ENCODE results near the gene TICAM1.
"Not testable (repeated sequence)": the region's sequence is repeated elsewhere in the genome, so short reads cannot be mapped to it uniquely, and the experiment has no call there.

TICAM1 gene

DNA sequence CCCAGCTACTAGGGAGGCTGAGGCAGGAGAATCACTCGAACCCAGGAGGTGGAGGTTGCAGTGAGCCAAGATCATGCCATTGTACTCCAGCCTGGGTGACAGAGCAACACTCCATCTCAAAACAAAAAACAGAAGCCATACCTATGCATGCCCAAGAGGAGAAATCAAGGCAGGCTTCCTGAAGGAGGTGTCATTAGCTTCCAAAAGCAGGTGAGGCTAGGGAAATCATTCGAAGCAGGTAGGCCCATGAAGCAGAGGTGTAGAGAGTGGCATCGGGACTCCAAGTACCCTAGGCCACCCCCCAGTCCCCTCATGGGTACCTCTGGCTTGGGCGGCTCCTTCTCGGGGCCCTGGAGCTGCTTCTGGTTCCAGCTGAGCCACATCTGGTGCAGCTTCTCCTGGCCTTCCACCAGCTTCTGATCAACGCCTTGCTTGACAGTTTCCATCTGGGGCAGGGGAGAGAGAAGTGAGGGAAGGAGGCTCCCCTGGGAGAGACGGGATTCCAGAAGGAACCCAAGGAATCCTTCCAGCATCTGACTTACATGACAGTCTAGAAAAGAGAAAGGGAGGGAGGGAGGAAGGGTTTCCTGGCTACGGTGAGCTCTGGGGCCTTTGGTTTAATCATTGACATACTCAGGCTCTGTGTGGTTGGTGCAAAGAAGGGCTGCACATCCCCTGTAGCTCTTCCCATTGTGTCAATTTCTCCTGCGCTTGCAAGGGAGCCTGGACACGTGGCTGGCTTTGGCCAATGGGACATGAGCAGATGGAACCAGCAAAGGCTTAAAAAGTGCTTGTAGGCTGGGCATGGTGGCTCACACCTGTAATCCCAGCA lies 13.1 kb upstream of the TICAM1 start:
- DNase-seq (ENCODE audit: low read depth in 2 of 2) = no peak

DNA sequence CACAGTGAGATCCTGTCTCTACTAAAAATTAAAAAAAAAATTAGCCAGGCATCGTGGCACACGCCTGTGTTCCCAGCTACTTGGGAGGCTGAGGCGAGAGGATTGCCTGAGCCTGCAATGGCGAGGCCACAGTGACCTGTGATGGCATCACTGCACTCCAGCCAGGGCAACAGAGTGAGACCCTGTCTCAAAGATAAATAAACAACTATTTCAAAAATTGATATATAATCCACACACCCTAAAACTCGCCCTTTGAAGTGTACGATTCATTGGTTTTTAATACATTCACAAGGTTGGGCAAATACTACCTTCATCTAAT lies 12.1 kb upstream of the TICAM1 start:
- DNase-seq (ENCODE audit: low read depth in 2 of 2) = no peak

GRCh38 chr19:4839192-4839591 lies 7.7 kb upstream of the TICAM1 start:
- DNase-seq (ENCODE audit: low read depth in 2 of 2) = no peak

GRCh38 chr19:4832776-4833175 lies 1.3 kb upstream of the TICAM1 start:
- no peak for DNase-seq (ENCODE audit: low read depth in 2 of 2)

GRCh38 chr19:4831979-4832340 lies 448 bp upstream of the TICAM1 start:
- not testable (repeated sequence) for DNase-seq (ENCODE audit: low read depth in 2 of 2)

- DNase-seq (ENCODE audit: low read depth in 2 of 2) = no peak
These were observed 695 bp downstream of the TICAM1 start for GRCh38 chr19:4830768-4831265.

DNA sequence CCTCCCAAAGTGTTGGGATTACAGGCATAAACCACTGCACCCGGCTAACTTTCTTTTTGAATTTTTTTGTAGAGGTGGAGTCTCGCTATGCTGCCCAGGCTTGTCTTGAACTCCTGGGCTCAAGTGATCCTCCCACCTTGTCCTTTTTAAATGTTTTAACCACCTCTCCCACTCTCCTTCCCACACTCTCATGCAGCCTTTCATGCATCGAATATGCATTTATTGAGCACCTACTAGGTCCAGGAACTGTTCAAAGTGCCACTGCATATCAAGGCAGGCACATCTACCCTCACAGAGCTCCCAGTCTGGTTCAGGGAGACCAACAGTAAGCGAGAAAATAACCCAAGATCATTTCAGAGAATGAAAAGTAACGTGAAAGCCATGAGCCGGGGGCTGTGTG lies 1.2 kb downstream of the TICAM1 start:
- no peak for DNase-seq (ENCODE audit: low read depth in 2 of 2)

DNA sequence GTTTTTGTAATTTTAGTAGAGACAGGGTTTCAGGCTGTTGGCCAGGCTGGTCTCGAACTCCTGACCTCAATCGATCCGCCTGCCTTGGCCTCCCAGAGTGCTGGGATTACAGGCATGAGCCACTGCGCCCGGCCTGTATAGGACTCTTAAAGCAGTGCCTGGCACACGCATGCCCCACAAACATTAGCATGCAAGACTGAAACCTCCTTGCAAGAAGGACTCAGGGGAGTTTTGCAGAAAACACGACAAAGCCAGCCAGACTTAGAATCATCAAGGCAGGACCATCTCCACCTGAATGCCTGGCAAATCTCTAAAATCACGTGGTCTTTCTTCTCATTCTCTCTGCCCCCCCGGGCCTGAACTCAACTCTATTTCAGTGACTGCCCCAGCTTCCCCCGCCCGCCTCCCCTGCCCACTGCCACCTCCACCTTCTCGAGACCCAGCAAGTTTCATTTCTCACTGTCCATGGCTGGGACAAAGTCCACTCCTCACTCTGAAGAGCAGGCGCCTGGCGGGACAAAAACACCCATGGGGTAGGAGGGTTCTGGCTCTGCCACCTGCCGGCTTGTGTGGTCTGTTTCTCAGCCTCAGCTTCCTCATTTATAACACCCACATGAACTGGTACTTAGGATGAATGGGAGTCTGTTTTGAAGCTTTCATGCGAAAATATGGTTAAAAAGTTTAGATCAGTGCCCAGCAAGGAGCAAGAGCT lies 2.4 kb downstream of the TICAM1 start:
- DNase-seq (ENCODE audit: low read depth in 2 of 2) = no peak

DNA sequence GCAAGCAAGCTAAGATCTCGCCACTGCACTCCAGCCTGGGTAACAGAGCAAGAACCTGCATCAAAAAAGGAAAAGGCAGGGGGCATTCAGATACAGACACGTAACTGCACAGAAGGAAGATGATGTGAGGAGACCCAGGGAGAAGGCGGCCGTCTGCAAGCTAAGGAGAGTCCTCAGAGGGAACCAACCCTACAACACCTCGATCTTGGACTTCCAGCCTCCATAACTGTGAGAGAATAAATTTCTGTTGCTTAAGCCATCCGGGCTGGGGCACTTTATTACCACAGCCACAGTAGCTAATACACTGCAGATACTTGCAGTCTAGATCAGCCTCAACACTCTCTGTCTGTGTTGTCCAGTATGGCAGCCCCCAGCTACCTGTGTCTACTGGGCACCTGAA lies 7.9 kb downstream of the TICAM1 start:
- DNase-seq (ENCODE audit: low read depth in 2 of 2) = no peak

- DNase-seq (ENCODE audit: low read depth in 2 of 2) = not testable (repeated sequence)
These were observed 9.2 kb downstream of the TICAM1 start for GRCh38 chr19:4822354-4822753.

- DNase-seq (ENCODE audit: low read depth in 2 of 2) = no peak
These were observed 10.2 kb downstream of the TICAM1 start for GRCh38 chr19:4821265-4821664.

- DNase-seq (ENCODE audit: low read depth in 2 of 2) = no peak
These were observed 13.8 kb downstream of the TICAM1 start for GRCh38 chr19:4817467-4818277.

GRCh38 chr19:4816950-4817278 lies 14.6 kb downstream of the TICAM1 start:
- DNase-seq (ENCODE audit: low read depth in 2 of 2) = no peak

GRCh38 chr19:4816202-4816949 lies 15.1 kb downstream of the TICAM1 start:
- DNase-seq (ENCODE audit: low read depth in 2 of 2) = no peak

DNA sequence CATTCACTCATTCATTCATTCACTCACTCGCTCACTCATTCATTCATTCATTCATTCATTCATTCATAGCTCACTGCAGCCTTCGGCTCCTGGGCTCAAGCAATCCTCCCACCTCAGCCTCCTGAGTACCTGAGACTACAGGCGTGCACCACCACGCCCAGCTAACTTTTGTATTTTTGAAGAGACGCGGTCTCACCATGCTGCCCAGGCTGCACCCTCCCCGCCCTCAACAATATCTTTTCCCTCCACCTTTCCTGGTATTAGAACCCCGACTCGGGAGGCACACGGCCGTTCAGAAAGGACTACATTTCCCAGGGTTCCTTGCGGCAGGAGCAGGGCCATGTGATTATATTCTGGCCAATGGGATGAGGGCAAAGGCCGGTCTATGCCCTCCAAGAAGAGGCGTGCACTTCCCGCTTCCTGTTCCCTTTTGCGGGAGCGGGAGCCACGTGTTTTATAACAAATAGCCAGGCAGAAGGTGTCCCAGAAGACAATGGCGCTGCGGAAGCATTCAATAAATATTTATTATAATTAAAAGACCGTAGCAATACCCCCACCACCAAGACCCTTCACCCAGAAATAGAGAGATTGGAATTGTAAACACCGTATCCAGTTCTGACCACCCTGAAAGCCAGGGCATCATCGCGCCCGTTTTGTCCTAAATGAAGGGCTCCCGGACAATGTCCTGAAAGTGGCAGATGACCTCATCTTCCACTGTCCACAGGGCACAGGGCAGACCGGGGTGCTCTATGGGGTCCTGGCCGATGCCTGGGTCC lies 15.9 kb downstream of the TICAM1 start:
- DNase-seq (ENCODE audit: low read depth in 2 of 2) = peak; percentile 71 to 74

DNA sequence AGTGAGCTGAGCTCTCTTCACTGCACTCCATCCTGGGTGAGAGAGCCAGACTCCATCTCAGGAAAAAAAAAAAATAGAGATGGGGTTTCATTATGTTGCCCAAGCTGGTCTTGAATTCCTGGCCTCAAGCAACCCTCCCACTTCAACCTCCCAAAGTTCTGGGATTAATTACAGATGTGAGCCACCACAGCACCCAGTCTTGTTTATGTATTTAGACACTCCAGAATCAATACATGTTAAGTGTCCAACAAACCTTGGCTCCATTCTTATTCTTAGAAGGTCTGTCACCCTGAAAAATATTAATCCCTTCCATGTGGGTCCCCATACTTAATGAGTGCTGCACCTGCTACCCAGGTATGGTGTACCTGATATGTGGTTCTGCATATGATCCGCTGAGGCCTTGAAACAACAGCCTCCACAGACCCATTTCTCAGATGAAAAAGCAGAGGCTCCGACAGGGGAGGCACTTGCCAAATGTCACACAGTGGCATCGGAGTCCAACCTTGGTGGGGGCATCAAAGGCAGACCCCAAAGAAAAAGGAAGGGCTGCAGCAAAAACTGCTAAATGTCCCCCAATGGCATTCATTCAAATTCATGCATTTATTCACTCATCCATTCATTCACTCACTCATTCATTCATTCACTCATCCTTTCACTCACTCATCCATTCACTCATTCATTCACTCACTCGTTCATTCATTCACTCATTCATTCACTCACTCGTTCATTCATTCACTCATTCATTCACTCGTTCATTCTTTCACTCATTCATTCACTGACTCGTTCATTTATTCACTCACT lies 16.7 kb downstream of the TICAM1 start:
- no peak for DNase-seq (ENCODE audit: low read depth in 2 of 2)

DNA sequence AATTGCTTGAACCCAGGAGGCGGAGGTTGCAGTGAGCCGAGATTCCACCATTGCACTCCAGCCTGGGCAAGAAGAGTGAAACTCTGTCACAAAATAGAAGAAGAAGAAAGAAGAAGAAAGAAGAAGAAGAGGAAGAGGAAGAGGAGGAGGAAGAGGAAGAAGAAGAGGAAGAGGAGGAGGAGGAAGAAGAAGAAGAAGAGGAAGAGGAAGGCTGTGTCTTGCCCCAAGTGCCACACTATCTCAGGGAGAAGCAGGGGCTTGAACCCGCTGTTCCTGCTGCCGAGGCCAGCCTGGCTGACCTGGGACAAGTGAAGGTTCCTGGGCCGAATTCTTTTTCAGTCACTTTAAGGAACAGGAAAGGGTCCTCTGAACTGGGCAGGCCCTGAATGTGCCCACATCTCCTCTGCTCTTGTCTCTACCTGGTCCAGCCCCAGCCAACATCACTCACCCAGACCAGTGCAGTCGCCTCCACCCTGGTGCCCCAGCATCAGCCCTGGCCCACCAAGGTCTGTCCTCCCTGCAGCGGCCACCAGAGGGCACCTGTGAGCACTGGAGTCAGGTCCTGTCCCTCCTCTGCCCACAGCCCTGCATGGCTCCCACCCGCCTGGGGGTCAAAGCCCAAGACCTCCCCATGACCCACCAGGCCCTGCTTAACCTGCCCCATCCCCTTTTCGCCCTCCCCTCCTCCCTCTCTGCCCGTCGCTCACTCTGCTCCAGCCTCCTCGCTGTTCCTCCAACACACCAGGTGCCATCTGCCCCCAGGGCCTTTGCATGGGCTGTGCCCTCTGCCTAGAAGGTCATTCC lies 20.0 kb downstream of the TICAM1 start:
- DNase-seq (ENCODE audit: low read depth in 2 of 2) = peak; percentile 90 to 93

- DNase-seq (ENCODE audit: low read depth in 2 of 2) = no peak
These were observed 24.3 kb downstream of the TICAM1 start for GRCh38 chr19:4807188-4807587.

- DNase-seq (ENCODE audit: low read depth in 2 of 2) = no peak
These were observed 25.1 kb downstream of the TICAM1 start for GRCh38 chr19:4806384-4806783.

Data from activated CD4-positive, alpha-beta T cell treated with anti-CD3 and anti-CD28 coated beads for 24 hours (primary cell).